Fibroblast of pulmonary artery (primary cell): Measurements from ENCODE around the gene SLC7A6.

ENCODE experiments used
- DNase-seq: peaks from one replicate; pipeline ENCODE4 v3.0.0-alpha.2; 2010; ENCODE audit warnings: low read depth
- H3K4me3 ChIP-seq: replicated peaks from 2 replicates; pipeline ENCODE4 v1.5.1; 2011; ENCODE audit warnings: low read depth, mild to moderate bottlenecking, control low read depth, low read length, moderate library complexity
- TF ChIP-seq, protein P1 (sequence below): IDR thresholded peaks from 2 replicates; pipeline ENCODE4 v1.5.1; 2011; ENCODE audit warnings: mild to moderate bottlenecking, control low read depth, low read length, inconsistent platforms; ENCODE audit errors: missing control alignments

The SLC7A6 gene

GRCh38 chr16:68238029-68238345 is 26.3 kb upstream of the SLC7A6 start:
- H3K4me3 ChIP-seq = peak overlapping the region; percentile 54
- TF ChIP-seq, protein P1, sequence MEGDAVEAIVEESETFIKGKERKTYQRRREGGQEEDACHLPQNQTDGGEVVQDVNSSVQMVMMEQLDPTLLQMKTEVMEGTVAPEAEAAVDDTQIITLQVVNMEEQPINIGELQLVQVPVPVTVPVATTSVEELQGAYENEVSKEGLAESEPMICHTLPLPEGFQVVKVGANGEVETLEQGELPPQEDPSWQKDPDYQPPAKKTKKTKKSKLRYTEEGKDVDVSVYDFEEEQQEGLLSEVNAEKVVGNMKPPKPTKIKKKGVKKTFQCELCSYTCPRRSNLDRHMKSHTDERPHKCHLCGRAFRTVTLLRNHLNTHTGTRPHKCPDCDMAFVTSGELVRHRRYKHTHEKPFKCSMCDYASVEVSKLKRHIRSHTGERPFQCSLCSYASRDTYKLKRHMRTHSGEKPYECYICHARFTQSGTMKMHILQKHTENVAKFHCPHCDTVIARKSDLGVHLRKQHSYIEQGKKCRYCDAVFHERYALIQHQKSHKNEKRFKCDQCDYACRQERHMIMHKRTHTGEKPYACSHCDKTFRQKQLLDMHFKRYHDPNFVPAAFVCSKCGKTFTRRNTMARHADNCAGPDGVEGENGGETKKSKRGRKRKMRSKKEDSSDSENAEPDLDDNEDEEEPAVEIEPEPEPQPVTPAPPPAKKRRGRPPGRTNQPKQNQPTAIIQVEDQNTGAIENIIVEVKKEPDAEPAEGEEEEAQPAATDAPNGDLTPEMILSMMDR = no peak
- no peak for DNase-seq

GRCh38 chr16:68242085-68242484 is 22.2 kb upstream of the SLC7A6 start:
- TF ChIP-seq, protein P1 = no peak
- DNase-seq = no peak
- no peak overlapping the region for H3K4me3 ChIP-seq

GRCh38 chr16:68242926-68243858 is 21.1 kb upstream of the SLC7A6 start:
- TF ChIP-seq, protein P1 = no peak
- DNase-seq = no peak
- H3K4me3 ChIP-seq = no peak overlapping the region

- H3K4me3 ChIP-seq = peak overlapping the region; percentile 98
- TF ChIP-seq, protein P1 = no peak
- no peak for DNase-seq
Observed at GRCh38 chr16:68244481-68244902, 19.8 kb upstream of the SLC7A6 start.

DNA sequence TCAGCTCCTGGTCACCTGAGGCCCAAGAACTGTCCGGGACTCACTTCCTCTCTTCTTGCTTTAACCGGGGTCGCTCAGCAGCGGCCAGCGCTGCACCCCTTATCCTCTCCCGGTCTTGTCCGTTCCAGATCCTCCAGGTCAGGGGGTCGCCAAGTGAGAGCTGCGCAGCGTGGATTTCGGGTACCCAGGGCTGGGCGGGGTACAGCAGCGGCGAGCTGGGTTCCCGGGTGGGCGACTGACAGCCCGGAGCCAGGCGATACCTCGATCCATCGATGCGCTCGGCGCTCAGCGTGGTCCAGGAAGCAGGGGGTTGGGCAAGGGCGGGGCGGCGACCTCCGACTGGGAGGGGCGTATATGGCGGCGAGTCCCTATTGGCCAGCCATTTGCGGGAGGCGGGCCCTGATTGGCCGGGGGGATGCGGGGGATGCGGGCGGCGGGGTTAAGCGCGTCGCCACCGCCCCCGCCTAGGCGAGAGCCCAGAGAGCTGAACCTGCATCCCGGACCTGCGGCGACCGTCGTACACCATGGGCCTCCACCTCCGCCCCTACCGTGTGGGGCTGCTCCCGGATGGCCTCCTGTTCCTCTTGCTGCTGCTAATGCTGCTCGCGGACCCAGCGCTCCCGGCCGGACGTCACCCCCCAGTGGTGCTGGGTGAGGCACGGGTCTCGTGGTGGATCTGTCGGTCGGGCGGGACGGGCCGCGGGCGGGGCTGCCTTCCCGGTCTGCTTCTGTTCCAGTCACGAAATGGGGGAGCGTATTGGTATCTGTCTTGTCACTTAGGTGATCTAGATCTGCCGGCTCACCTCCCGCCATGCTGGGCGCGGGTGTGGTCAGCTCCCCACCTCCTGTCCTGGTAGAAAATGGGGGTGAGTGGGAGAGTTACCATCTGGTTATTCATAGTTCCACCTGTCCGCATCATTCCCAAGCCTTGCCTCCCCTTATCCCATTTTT is 19.1 kb upstream of the SLC7A6 start, which contains the start of gene PLA2G15:
TSS of gene PLA2G15 (plus strand) at position 471 of the 951 bp plus-strand sequence. CDS start at position 525, 54 bp downstream.
- H3K4me3 ChIP-seq = peak within 1 kb of the TSS; percentile 98
- TF ChIP-seq, protein P1 = no peak
- DNase-seq = peak; percentile 96

GRCh38 chr16:68246121-68246520 is 18.2 kb upstream of the SLC7A6 start:
- no peak for DNase-seq
- TF ChIP-seq, protein P1 = no peak
- peak overlapping the region; percentile 98 for H3K4me3 ChIP-seq
